WI38 (cell line): ENCODE results near the gene RRBP1.

Experiments used
- H3K4me3 ChIP-seq: 2 replicates; pipeline ENCODE4 v1.5.1; 2011; ENCODE audit warnings: low read depth, mild to moderate bottlenecking, control low read depth, low read length
- TF ChIP-seq, protein P1 (sequence below): IDR thresholded peaks from 2 replicates; pipeline ENCODE4 v1.5.1; 2012; ENCODE audit warnings: low read depth, mild to moderate bottlenecking, control low read depth, low read length

Gene RRBP1

DNA sequence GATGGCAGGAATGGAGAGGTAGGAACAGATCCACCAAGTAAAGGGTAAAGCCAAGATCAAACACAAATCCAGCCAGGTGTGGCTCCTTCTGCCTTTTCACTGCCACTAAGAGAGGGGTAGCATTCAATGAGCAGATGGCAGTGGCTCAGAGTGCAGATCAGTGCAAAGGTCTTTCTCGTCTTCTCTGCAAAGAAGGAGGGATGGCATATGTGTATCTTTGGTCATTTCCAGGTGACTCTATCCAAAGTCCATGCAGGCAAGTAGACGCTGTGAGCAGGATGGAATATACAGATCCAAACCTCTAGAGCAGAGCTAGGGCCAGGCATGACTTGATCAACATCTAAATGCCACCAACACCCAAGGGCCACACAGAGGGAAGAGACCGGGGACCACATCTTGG lies 24.6 kb upstream of the RRBP1 start:
- TF ChIP-seq, protein P1, sequence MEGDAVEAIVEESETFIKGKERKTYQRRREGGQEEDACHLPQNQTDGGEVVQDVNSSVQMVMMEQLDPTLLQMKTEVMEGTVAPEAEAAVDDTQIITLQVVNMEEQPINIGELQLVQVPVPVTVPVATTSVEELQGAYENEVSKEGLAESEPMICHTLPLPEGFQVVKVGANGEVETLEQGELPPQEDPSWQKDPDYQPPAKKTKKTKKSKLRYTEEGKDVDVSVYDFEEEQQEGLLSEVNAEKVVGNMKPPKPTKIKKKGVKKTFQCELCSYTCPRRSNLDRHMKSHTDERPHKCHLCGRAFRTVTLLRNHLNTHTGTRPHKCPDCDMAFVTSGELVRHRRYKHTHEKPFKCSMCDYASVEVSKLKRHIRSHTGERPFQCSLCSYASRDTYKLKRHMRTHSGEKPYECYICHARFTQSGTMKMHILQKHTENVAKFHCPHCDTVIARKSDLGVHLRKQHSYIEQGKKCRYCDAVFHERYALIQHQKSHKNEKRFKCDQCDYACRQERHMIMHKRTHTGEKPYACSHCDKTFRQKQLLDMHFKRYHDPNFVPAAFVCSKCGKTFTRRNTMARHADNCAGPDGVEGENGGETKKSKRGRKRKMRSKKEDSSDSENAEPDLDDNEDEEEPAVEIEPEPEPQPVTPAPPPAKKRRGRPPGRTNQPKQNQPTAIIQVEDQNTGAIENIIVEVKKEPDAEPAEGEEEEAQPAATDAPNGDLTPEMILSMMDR = no peak
- no peak overlapping the region for H3K4me3 ChIP-seq

DNA sequence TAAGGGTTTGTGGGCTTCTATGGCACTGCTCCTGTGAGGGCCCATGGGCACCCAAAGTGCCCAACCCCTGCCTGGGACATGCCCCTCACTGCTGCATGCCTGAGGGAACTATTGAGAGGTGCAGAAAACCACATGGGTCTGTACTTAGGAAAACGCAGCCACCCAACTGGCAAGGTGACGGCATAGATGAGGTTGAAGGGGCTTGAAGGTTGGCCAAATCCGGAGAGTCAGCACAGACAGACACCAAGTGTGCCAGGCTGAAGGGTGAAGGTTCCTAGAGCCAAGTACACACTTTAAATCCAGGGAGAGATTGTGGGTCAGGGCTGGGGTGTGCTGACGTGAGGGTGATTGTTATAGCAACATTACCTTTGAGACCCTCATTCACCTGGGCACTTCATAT lies 23.9 kb upstream of the RRBP1 start:
- TF ChIP-seq, protein P1 = no peak
- no peak overlapping the region for H3K4me3 ChIP-seq

DNA sequence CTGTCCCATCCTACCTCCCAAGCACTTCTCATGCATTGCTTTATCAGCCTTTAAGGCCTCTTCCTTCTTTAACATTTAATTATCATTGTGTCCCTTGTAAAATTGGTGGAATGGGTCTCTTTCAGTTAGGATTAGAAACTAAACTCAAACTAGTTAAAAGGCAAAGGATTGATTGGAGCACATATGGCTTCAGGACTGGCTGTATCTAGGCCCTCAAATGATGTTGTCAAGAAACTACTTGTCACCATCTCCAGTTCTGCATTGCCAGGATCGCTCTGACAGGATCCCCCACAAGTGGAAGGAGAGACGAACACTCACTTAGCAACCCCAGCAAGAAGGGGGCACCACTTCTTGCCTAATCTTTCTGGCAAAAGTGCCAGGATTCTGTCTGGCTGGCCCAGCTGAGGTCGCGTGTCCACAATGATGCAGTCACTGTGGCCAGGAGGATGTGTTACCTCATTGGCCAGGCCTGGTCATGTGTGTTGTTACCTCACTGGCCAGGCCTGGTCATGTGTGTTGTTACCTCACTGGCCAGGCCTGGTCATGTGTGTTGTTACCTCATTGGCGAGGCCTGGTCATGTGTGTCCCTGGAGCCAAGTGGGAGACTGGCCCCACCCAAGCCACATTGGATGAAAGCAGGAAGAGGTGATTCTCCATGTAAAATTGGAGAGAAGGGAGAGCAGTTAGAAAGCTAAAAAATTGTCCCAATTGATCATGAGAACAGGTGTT lies 22.7 kb upstream of the RRBP1 start:
- TF ChIP-seq, protein P1 = no peak
- H3K4me3 ChIP-seq = no peak overlapping the region

DNA sequence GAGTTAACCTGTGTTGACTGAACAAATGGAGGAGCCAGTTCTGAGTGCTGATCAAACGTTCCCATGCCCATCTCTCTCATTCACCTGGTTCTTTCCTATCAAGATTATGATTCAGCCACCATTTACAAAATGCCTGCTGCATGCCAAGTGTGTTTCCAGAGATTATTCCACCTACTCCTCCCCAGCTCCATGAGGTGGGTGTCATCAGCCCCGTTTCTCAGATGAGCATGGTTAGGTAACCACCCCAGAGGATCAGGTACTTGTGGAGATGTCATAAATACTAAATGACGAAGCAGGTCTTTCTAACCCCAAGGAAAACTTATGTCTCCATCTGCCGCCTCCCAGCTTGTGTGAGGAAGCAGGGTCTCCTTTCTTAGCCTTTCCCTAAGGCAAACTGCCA lies 19.8 kb upstream of the RRBP1 start:
- no peak overlapping the region for H3K4me3 ChIP-seq
- TF ChIP-seq, protein P1 = no peak

DNA sequence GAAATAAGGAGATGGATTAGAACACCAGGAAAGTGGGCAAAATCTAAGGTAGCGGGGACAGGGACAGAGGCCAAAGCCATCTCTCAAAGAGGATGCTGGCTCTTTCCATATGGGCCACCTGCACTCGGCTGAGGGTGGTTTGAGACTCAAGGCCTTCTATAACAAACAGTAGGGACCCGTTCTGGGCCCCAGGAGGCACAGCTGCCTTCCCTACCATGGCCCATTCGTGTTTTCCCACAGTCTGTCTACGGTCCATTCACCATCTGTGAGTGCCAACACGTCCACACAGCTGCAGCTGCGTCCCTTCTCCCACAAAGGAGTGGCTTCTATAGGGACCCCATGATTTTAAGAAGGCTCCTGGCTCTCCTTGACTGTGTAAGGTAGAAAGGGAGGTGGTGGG lies 18.6 kb upstream of the RRBP1 start:
- H3K4me3 ChIP-seq = no peak overlapping the region
- TF ChIP-seq, protein P1 = no peak

DNA sequence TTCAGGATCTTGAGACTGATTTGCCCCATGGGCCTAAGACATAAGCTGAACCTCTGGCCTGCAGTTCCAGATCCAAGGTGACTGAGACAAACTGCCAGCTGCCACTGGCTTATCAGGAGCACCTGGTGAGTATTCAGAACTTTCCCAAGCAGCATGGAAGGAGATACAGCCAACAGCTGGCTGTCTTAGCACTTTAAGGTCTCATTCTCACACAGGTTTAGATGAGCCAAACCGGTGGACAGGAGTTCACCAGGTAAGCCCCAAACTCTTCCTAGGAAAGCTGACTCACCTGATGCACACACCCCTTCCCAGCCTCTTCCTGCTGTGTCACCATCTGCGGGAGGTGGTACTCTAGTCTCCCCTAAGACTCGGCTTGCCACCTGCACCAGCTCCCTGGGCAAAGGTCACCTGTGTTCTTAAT lies 17.9 kb upstream of the RRBP1 start, which contains the start of gene BANF2:
Gene BANF2 (plus strand): TSS at position 36 of the 421 bp plus-strand sequence. CDS start 25,060 bp downstream, outside the sequence.
- TF ChIP-seq, protein P1 = no peak

DNA sequence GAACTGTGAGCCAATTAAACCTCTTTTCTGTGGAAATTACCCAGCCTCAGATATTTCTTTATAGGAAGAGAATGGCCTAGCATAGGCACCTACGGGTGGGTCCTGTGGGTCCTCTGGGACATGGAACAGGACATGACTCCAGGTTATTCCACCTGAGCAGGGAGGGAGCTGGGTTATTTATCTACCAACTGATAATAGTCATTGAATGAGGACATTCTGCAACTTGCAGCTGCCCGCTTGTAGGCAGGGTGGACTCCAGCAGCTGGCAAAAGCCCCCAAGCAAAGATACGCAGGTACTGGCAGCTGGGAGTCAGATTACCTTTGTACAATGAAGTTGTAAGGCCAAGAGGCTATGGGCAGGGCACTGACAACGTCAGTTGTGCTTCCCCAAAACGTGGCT lies 16.3 kb upstream of the RRBP1 start:
- TF ChIP-seq, protein P1 = no peak

More for the DNA sequence above, 17.9 kb upstream of the RRBP1 start, which contains the start of gene BANF2:
- H3K4me3 ChIP-seq = no peak within 1 kb of the TSS

More for the DNA sequence above, 16.3 kb upstream of the RRBP1 start:
- H3K4me3 ChIP-seq = no peak overlapping the region
